HEK293 (cell line): Measurements from ENCODE around the gene PIK3R5.

Source experiments
- TCF7L2 ChIP-seq: IDR thresholded peaks from 2 replicates; pipeline ENCODE4 v1.6.1; 2011; ENCODE audit warnings: low read depth, mild to moderate bottlenecking, inconsistent platforms, low read length, moderate library complexity, borderline replicate concordance
- ZNF157 ChIP-seq: fragments of 450-650 bp; formaldehyde crosslinking; IDR thresholded peaks from 2 replicates; pipeline ENCODE4 v1.5.1; 2016; ENCODE audit warnings: missing biosample characterization, missing genetic modification characterization
- ZNF239 ChIP-seq: fragments of 450-650 bp; formaldehyde crosslinking; IDR thresholded peaks from 2 replicates; pipeline ENCODE4 v1.5.1; 2016; ENCODE audit warnings: missing biosample characterization, missing genetic modification characterization
- ZNF24 ChIP-seq: fragments of 450-650 bp; formaldehyde crosslinking; IDR thresholded peaks from 2 replicates; pipeline ENCODE4 v1.5.1; 2016; ENCODE audit warnings: missing biosample characterization, missing genetic modification characterization
- ZNF561 ChIP-seq: fragments of 450-650 bp; IDR thresholded peaks from 2 replicates; pipeline ENCODE4 v1.5.1; 2018; ENCODE audit warnings: missing biosample characterization, missing genetic modification characterization, borderline replicate concordance
- ZSCAN30 ChIP-seq: fragments of 450-650 bp; IDR thresholded peaks from 2 replicates; pipeline ENCODE4 v1.5.1; 2018; ENCODE audit warnings: missing biosample characterization, mild to moderate bottlenecking, missing genetic modification characterization, moderate library complexity
- TF ChIP-seq, protein P1 (sequence below): fragments of 450-650 bp; formaldehyde crosslinking; IDR thresholded peaks from 2 replicates; pipeline ENCODE4 v1.5.1; 2017; ENCODE audit warnings: missing biosample characterization, missing genetic modification characterization
- TF ChIP-seq, protein P2 (sequence below): fragments of 450-650 bp; formaldehyde crosslinking; IDR thresholded peaks from 2 replicates; pipeline ENCODE4 v1.5.1; 2016; ENCODE audit warnings: missing biosample characterization, missing genetic modification characterization
- TF ChIP-seq, protein P3 (sequence below): fragments of 450-650 bp; formaldehyde crosslinking; IDR thresholded peaks from 2 replicates; pipeline ENCODE4 v1.5.1; 2016; ENCODE audit warnings: missing biosample characterization, missing genetic modification characterization
- TF ChIP-seq, protein P4 (sequence below): fragments of 450-650 bp; formaldehyde crosslinking; IDR thresholded peaks from 2 replicates; pipeline ENCODE4 v1.5.1; 2016; ENCODE audit warnings: missing biosample characterization, missing genetic modification characterization, low read depth
- TF ChIP-seq, protein P5 (sequence below): fragments of 450-650 bp; formaldehyde crosslinking; IDR thresholded peaks from 2 replicates; pipeline ENCODE4 v1.5.1; 2016; ENCODE audit warnings: missing biosample characterization, missing genetic modification characterization

DNA sequence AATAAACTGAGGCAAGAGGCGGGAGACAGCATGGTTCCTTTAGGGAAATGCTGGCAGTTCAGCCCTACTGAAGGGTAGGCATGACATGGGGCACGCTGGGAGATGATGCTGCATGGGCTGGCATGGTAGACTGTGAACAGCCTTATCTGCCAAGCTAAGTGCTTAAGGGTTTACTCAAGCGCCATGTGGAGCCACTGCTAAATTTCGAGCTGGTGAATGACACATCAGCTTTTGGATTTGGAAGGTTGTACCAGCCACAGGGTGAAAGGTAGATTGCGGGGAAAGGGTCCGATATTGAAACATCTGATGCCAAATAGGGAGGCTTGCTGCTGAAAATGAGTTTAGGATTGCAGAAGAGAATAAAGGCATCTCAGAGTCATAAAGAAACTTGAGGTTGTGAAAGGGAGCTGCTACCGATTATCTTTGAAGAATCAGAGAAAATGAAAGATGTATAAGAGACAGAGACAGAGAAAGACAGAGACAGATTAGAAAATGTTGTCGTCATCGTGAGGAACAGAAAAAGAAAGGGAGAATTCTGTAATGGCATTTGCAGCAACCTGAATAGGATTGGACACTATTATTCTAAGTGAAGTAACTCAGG, 16.3 kb downstream of the PIK3R5 start:
- TF ChIP-seq, protein P1, sequence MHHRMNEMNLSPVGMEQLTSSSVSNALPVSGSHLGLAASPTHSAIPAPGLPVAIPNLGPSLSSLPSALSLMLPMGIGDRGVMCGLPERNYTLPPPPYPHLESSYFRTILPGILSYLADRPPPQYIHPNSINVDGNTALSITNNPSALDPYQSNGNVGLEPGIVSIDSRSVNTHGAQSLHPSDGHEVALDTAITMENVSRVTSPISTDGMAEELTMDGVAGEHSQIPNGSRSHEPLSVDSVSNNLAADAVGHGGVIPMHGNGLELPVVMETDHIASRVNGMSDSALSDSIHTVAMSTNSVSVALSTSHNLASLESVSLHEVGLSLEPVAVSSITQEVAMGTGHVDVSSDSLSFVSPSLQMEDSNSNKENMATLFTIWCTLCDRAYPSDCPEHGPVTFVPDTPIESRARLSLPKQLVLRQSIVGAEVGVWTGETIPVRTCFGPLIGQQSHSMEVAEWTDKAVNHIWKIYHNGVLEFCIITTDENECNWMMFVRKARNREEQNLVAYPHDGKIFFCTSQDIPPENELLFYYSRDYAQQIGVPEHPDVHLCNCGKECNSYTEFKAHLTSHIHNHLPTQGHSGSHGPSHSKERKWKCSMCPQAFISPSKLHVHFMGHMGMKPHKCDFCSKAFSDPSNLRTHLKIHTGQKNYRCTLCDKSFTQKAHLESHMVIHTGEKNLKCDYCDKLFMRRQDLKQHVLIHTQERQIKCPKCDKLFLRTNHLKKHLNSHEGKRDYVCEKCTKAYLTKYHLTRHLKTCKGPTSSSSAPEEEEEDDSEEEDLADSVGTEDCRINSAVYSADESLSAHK (tag by site-specific recombination) = no peak
- TF ChIP-seq, protein P2, sequence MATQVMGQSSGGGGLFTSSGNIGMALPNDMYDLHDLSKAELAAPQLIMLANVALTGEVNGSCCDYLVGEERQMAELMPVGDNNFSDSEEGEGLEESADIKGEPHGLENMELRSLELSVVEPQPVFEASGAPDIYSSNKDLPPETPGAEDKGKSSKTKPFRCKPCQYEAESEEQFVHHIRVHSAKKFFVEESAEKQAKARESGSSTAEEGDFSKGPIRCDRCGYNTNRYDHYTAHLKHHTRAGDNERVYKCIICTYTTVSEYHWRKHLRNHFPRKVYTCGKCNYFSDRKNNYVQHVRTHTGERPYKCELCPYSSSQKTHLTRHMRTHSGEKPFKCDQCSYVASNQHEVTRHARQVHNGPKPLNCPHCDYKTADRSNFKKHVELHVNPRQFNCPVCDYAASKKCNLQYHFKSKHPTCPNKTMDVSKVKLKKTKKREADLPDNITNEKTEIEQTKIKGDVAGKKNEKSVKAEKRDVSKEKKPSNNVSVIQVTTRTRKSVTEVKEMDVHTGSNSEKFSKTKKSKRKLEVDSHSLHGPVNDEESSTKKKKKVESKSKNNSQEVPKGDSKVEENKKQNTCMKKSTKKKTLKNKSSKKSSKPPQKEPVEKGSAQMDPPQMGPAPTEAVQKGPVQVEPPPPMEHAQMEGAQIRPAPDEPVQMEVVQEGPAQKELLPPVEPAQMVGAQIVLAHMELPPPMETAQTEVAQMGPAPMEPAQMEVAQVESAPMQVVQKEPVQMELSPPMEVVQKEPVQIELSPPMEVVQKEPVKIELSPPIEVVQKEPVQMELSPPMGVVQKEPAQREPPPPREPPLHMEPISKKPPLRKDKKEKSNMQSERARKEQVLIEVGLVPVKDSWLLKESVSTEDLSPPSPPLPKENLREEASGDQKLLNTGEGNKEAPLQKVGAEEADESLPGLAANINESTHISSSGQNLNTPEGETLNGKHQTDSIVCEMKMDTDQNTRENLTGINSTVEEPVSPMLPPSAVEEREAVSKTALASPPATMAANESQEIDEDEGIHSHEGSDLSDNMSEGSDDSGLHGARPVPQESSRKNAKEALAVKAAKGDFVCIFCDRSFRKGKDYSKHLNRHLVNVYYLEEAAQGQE = no peak
- TF ChIP-seq, protein P3, sequence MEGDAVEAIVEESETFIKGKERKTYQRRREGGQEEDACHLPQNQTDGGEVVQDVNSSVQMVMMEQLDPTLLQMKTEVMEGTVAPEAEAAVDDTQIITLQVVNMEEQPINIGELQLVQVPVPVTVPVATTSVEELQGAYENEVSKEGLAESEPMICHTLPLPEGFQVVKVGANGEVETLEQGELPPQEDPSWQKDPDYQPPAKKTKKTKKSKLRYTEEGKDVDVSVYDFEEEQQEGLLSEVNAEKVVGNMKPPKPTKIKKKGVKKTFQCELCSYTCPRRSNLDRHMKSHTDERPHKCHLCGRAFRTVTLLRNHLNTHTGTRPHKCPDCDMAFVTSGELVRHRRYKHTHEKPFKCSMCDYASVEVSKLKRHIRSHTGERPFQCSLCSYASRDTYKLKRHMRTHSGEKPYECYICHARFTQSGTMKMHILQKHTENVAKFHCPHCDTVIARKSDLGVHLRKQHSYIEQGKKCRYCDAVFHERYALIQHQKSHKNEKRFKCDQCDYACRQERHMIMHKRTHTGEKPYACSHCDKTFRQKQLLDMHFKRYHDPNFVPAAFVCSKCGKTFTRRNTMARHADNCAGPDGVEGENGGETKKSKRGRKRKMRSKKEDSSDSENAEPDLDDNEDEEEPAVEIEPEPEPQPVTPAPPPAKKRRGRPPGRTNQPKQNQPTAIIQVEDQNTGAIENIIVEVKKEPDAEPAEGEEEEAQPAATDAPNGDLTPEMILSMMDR = no peak
- TF ChIP-seq TCF7L2 = no peak
- TF ChIP-seq ZNF561 = no peak
- TF ChIP-seq ZSCAN30 = no peak
- no peak for TF ChIP-seq ZNF24 (tag by site-specific recombination)
- TF ChIP-seq, protein P4, sequence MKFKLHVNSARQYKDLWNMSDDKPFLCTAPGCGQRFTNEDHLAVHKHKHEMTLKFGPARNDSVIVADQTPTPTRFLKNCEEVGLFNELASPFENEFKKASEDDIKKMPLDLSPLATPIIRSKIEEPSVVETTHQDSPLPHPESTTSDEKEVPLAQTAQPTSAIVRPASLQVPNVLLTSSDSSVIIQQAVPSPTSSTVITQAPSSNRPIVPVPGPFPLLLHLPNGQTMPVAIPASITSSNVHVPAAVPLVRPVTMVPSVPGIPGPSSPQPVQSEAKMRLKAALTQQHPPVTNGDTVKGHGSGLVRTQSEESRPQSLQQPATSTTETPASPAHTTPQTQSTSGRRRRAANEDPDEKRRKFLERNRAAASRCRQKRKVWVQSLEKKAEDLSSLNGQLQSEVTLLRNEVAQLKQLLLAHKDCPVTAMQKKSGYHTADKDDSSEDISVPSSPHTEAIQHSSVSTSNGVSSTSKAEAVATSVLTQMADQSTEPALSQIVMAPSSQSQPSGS (tag by site-specific recombination) = no peak
- TF ChIP-seq ZNF157 (tag by site-specific recombination) = no peak
- TF ChIP-seq, protein P5, sequence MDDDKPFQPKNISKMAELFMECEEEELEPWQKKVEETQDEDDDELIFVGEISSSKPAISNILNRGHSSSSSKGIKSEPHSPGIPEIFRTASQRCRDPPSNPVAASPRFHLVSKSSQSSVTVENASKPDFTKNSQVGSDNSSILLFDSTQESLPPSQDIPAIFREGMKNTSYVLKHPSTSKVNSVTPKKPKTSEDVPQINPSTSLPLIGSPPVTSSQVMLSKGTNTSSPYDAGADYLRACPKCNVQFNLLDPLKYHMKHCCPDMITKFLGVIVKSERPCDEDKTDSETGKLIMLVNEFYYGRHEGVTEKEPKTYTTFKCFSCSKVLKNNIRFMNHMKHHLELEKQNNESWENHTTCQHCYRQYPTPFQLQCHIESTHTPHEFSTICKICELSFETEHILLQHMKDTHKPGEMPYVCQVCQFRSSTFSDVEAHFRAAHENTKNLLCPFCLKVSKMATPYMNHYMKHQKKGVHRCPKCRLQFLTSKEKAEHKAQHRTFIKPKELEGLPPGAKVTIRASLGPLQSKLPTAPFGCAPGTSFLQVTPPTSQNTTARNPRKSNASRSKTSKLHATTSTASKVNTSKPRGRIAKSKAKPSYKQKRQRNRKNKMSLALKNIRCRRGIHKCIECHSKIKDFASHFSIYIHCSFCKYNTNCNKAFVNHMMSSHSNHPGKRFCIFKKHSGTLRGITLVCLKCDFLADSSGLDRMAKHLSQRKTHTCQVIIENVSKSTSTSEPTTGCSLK = no peak
- TF ChIP-seq ZNF239 (tag by site-specific recombination) = no peak
